Hematopoietic multipotent progenitor cell treated with erythropoietin and hydrocortisone succinate and interleukin-3 and kit ligand, for 6 days (in vitro differentiated cells): Measurements from ENCODE around the gene SLC4A4.
A peak's percentile ranks its signal among the peaks of the same experiment; 100 is the strongest.

Source experiments
- DNase-seq: peaks from one replicate; pipeline ENCODE4 v3.0.0-alpha.2; 2015

Gene SLC4A4

GRCh38 chr4:71474731-71475130 lies 135.9 kb downstream of the SLC4A4 start:
- DNase-seq, result no peak

GRCh38 chr4:71476240-71476639 lies 137.4 kb downstream of the SLC4A4 start:
- no peak for DNase-seq

GRCh38 chr4:71486550-71487343 lies 147.9 kb downstream of the SLC4A4 start:
- DNase-seq, result no peak

GRCh38 chr4:71487344-71487920 lies 148.6 kb downstream of the SLC4A4 start:
- no peak for DNase-seq

GRCh38 chr4:71494539-71494938 lies 155.7 kb downstream of the SLC4A4 start:
- DNase-seq, result no peak

- no peak for DNase-seq
These were observed 156.6 kb downstream of the SLC4A4 start for GRCh38 chr4:71495454-71495853.

- no peak for DNase-seq
These were observed 158.3 kb downstream of the SLC4A4 start for GRCh38 chr4:71497078-71497477.

- no peak for DNase-seq
These were observed 159.2 kb downstream of the SLC4A4 start for GRCh38 chr4:71498002-71498401.

GRCh38 chr4:71498625-71499024 lies 159.8 kb downstream of the SLC4A4 start:
- DNase-seq, result no peak

GRCh38 chr4:71501992-71502391 lies 163.2 kb downstream of the SLC4A4 start:
- no peak for DNase-seq

GRCh38 chr4:71518283-71518989 lies 179.6 kb downstream of the SLC4A4 start:
- DNase-seq, result no peak

GRCh38 chr4:71520308-71520707 lies 181.5 kb downstream of the SLC4A4 start:
- DNase-seq, result no peak

GRCh38 chr4:71520850-71521249 lies 182.0 kb downstream of the SLC4A4 start:
- DNase-seq, result no peak

GRCh38 chr4:71524756-71525155 lies 185.9 kb downstream of the SLC4A4 start:
- DNase-seq, result no peak

GRCh38 chr4:71526637-71527406 lies 188.0 kb downstream of the SLC4A4 start:
- DNase-seq, result no peak

- no peak for DNase-seq
These were observed 193.6 kb downstream of the SLC4A4 start for GRCh38 chr4:71532407-71532806.

GRCh38 chr4:71533121-71533520 lies 194.3 kb downstream of the SLC4A4 start:
- no peak for DNase-seq

GRCh38 chr4:71537551-71538065 lies 198.8 kb downstream of the SLC4A4 start:
- DNase-seq, result no peak

- no peak for DNase-seq
These were observed 199.7 kb downstream of the SLC4A4 start for GRCh38 chr4:71538528-71538927.

GRCh38 chr4:71540749-71541269 lies 202.0 kb downstream of the SLC4A4 start:
- peak; percentile 3 for DNase-seq

GRCh38 chr4:71541541-71541940 lies 202.7 kb downstream of the SLC4A4 start:
- DNase-seq, result no peak

- no peak for DNase-seq
These were observed 206.3 kb downstream of the SLC4A4 start for GRCh38 chr4:71545168-71545567.
